Stimulated activated CD8-positive, alpha-beta memory T cell treated with anti-CD3 and anti-CD28 coated beads, Interleukin-12 subunit alpha, Interleukin-12 subunit beta, amount 100 ng/mL, for 4 hours (primary cell): ENCODE measurements around the gene UNC45A.
"Not testable (repeated sequence)": the region's sequence is repeated elsewhere in the genome, so short reads cannot be mapped to it uniquely, and the experiment has no call there.

Experiments
- DNase-seq: peaks from one replicate; pipeline ENCODE4 v3.0.0-alpha.2; 2020; ENCODE audit warnings: low read depth

UNC45A gene

DNA sequence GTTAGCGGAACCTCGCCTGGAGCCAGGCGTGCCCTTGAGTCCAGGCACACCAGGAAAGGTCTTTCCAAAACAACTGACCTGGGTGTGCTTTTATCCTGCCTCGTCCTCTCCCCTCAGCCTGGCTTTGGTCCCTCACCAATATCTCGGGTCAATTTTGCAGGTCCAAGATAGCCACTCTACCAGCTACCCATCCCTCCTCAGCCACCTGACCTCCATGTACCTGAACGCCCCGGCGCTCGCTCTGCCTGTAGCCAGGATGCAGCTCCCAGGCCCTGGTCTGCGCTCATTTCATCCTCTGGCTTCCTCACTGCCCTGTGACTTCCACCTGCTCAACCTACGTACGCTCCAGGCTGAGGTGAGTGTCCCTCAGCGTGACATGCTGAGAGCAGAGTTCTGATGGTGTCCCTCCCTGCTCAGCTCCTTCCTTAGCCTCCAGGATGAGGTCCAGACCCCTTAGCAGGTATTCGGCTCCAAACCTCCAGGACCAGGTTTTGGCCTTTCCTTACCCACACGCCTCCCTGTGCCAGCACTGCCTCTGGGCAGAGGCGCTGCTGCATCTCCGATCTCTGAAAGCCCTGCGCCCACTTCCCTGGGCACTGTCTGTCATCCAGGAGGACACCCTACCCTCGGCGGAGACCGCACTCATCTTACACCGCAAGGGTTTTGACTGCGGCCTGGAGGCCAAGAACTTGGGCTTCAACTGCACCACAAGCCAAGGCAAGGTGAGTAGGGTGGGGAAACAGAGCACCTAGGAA is 16.9 kb upstream of the UNC45A start:
- no peak for DNase-seq

DNA sequence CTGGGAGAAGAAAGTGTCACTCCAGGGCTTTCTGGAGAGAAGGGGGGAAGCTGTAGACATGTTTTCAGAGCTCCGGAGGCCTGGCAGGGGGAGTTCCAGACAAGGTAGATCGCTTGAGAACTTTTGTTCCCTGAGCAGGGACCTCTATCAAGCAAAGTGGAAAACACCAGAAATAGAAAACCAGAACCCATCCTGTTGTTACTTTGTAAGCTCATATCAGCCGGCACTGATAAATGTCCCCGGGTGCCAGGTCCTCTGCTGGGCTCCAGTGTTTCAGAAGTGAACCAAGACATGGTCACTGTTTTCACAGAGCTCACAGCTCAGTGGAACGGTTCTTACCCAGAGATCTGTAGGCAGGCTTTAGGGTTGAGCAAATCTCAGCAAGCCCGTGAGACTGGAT is 16.2 kb upstream of the UNC45A start:
- no peak for DNase-seq

DNA sequence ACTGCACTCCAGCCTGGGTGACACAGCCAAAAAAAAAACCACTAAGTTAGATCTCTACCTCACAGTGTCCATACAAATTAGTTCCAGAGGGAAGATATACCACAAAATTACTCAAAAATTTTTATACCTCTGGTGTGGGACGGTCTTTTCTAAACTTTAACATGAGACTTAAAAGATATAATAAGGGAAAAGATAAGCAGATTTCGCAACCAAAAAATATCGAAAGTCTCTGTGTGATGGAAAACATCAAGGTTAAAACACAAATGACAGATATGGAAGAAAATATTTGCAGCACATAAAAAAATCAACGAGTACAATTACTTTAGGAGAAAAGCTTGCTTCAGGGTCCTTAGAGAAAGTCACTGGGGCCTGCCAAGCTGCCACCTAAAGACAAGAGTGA is 13.2 kb upstream of the UNC45A start:
- DNase-seq: no peak

DNA sequence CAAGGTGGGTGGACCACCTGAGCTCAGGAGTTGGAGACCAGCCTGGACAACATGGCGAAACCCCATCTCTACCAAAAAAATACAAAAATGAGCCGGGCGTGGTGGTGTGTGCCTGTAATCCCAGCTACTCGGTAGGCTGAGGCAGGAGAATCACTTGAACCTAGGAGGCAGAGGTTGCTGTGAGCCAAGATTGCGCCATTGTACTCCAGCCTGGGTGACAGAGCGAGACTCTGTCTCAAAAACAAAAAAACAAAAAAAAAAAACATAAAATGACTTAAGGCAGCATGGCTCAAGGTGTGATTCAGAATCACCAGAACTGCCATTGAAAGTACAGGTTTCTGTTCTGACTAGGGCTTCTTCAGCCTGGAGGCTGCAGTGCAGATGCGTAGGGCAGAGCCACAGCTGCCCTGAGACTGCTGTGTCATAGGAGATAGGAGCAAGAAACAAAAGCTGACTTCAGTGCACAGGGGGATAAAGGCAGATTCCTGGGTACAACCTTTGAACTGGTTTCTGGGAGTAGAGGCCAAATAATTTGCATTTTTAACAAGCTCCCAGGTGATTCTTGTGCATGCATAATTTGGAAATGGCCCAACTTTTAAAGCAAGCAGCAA is 12.3 kb upstream of the UNC45A start:
- DNase-seq: not testable (repeated sequence)

- no peak for DNase-seq
These were observed 10.7 kb upstream of the UNC45A start for GRCh38 chr15:90924375-90924774.

DNA sequence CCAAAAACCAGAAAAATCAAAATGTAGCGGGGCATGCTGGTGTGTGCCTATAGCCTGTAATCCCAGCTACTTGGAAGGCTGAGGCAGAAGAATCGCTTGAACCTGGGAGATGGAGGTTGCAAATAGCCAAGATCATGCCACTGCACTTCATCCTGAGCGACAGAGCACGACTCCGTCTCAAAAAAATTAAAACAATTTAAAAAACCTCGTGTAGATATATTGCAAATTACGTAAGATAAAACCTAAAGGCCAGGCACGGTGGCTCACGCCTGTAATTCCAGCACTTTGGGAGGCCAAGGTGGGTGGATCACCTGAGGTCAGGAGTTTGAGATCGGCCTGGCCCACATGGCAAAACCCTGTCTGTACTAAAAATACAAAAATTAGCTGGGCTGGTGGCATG is 8.3 kb upstream of the UNC45A start:
- not testable (repeated sequence) for DNase-seq

GRCh38 chr15:90928106-90928505 is 7.0 kb upstream of the UNC45A start:
- DNase-seq: not testable (repeated sequence)

DNA sequence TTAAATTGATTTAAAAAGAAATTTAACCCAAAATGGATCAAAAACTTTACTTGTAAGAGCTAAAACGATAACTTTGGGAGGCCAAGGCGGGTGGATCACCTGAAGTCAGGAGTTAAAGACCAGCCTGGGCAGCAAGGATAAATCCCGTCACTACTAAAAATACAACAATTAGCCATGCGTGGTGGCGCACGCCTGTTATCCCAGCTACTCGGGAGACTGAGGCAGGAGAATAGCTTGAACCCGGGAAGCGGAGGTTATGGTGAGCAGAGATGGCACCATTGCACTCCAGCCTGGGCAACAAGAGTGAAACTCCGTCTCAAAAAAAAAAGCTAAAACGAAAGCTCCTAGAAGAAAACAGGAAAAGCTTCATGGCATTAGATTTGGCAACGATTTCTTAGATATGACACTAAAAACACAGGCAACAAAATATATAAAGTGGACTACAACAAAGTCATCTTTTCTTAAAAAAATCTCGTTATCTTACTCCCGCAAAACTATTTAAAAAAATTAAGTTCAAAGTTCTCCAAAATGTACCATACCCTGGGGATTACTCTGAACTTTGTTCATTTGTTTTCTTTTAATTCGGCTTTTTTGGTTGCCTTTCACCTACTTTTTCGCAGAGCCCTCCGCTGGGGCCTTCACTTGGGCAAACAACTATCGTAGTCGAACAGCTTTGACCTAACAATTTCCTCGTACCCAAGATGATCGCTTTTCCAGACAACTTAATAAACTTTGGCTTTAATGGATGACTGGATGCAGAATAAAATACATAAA is 5.7 kb upstream of the UNC45A start:
- no peak for DNase-seq

- no peak for DNase-seq
These were observed 4.1 kb upstream of the UNC45A start for GRCh38 chr15:90930861-90931574.

DNA sequence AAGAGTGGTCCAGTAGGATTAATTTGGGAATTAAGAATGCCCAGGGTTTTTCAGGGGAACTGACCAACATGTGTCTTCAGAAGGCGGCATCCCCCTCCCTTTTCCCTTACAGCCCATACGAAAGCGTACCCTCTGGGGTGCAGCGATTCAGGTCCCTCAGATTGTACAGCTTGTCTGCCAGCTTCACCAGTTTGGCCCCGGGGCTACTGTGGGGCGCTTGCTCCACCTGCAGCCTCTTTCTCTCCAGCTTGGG is 3.6 kb upstream of the UNC45A start:
- DNase-seq: no peak

- DNase-seq: peak; percentile 79
These were observed 3.0 kb upstream of the UNC45A start, which contains the start of gene HDDC3 for GRCh38 chr15:90931828-90932659. HDDC3 (minus strand) TSS chr15:90932549; CDS start chr15:90932540, 9 bp downstream.

GRCh38 chr15:90932660-90932991 is 2.5 kb upstream of the UNC45A start:
- DNase-seq: no peak

DNA sequence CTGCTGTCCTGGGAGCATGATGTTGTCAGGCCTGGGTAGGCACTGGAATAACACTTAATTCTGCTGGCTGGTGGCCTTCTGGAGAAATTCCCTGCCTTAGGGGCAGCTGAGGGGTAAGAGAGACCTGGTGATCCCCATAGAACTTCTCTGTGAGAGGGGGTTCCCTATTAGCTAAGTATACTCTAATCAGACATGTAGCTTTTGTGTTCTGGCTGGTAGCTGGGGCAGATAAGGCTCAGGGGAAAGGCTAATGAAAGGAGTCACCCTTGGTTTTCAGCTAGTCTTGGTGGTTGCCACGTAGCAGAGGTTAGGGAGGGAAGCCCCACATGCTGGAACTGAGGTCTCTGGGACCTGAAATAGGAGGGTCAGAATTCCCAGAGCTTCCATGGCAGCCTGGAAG is 1.8 kb upstream of the UNC45A start:
- DNase-seq: no peak

- DNase-seq: peak; percentile 66
These were observed 683 bp upstream of the UNC45A start for GRCh38 chr15:90934256-90934948.

DNA sequence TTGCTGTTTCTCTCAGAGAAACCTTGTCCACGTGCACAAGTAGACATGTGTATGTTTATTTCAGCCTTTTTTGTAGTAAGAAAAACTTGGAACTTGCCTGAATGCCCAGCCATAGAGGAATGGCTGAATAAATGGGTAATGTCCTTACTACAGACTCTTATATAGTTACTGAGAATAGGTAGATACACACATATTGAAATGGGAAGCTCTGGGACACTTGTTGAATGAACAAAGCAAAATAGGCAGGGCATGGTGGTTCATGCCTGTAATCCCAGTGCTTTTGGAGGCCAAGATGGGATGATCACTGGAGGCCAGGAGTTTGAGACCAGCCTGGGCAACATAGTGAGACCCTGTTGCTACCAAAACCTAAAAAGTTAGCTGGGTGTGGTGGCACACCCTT is 1.7 kb downstream of the UNC45A start:
- no peak for DNase-seq

DNA sequence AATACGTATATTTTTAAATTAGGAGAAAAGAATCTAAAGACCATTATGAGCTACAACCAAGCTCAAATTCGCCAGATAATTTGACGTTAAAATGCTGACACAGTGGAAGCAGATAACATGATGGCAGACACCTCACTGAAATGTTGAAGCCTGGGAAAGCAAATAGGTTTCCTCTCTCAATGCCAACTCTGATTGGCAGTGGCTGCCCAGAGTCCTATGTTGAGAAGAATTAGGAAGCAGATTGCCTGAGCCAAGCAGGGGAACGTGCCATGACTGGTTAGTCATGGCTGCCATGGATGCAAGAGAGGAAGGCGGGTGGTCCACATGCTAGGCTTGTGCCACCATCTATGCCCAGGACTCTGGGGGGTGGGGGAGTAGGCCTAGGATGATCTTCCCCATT is 3.2 kb downstream of the UNC45A start:
- no peak for DNase-seq

- DNase-seq: no peak
These were observed 4.7 kb downstream of the UNC45A start for GRCh38 chr15:90939756-90940155.

GRCh38 chr15:90941038-90941437 is 6.0 kb downstream of the UNC45A start:
- no peak for DNase-seq

DNA sequence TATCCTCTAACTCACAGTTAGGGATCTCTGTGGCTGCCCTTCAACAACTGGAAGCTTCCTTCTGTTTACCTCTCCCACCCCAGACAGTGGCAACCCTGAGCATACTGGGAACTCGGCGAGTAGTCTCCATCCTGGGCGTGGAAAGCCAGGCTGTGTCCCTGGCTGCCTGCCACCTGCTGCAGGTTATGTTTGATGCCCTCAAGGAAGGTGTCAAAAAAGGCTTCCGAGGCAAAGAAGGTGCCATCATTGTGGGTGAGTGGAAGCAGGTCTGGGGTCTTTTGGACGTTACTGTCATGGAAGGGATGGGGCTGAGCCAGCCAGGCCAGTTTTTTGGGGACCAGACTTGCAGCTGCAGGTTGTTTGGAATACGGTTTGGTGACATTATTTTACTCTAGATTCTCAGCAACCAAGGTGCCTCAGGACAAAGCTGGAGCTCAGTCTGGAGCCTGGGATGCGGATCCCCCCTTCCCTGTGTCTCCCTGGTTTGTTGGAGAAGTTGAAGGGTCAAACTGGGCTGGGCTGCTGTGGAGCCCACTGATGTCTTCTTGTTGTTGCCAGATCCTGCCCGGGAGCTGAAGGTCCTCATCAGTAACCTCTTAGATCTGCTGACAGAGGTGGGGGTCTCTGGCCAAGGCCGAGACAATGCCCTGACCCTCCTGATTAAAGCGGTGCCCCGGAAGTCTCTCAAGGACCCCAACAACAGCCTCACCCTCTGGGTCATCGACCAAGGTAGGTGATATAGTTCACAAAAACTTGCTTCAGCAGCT is 7.5 kb downstream of the UNC45A start:
- DNase-seq: no peak

- no peak for DNase-seq
These were observed 10.0 kb downstream of the UNC45A start for GRCh38 chr15:90945091-90945490.

DNA sequence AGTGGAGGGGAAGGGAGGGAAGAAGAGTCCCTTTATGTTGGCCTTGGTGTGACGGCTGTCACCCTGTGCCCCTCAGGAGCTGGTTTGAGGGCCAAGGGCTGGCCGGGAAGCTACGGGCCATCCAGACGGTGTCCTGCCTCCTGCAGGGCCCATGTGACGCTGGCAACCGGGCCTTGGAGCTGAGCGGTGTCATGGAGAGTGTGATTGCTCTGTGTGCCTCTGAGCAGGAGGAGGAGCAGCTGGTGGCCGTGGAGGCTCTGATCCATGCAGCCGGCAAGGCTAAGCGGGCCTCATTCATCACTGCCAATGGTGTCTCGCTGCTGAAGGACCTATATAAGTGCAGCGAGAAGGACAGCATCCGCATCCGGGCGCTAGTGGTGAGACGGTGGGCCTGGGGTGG is 11.5 kb downstream of the UNC45A start:
- DNase-seq: no peak
